Activated B cell treated with CpG ODN at 0.5 μM for 24 hours (primary cell): Measurements from ENCODE around the gene WDR45B. TPM values are rescaled to one million over a fixed set of nuclear protein-coding genes. Genes with fewer than 3 reads are reported as not detected.

Experiments used
- ATAC-seq: fragments of 200-7000 bp; cut with Tn5 transposase; one replicate; pipeline ENCODE4 v1.10.0; 2021; ENCODE audit warnings: low read depth, mild to moderate bottlenecking, moderate library complexity
- CTCF ChIA-PET: fragments of 350-600 bp; sonication (Branson Sonifier 250); formaldehyde crosslinking; loops from one replicate; lab custom pipeline; 2021; ENCODE audit warnings: antibody characterized with exemption; lab: Charles Lee
- POLR2A ChIA-PET: fragments of 350-600 bp; sonication (Branson Sonifier 250); formaldehyde crosslinking; loops from one replicate; lab custom pipeline; 2021; ENCODE audit warnings: antibody characterized with exemption; lab: Charles Lee
- DNase-seq: peaks from one replicate; pipeline ENCODE4 v3.0.0; 2022
- H3K27ac Mint-ChIP-seq: one replicate; pipeline ENCODE4 v1.8.0; 2020; ENCODE audit warnings: mixed read lengths
- H3K27me3 Mint-ChIP-seq: one replicate; pipeline ENCODE4 v1.8.0; 2021; ENCODE audit warnings: mixed read lengths
- H3K36me3 Mint-ChIP-seq: one replicate; pipeline ENCODE4 v1.8.0; 2021; ENCODE audit warnings: low read depth, mixed read lengths
- H3K4me1 Mint-ChIP-seq: one replicate; pipeline ENCODE4 v1.8.0; 2021; ENCODE audit warnings: mixed read lengths
- H3K4me3 Mint-ChIP-seq: one replicate; pipeline ENCODE4 v1.8.0; 2020; ENCODE audit warnings: mild to moderate bottlenecking, mixed read lengths
- H3K9me3 Mint-ChIP-seq: one replicate; pipeline ENCODE4 v1.8.0; 2020; ENCODE audit warnings: mixed read lengths
- CTCF ChIP-seq: fragments of 200-600 bp; IDR thresholded peaks from one replicate; pipeline ENCODE4 v1.8.0; 2022; ENCODE audit warnings: antibody characterized with exemption, mild to moderate bottlenecking
- intact Hi-C: fragments of 100-400 bp; cut with micrococcal nuclease; formaldehyde crosslinking; loops from one replicate; pipeline ENCODE4 v1.15.1; 2024
- total RNA-seq: library from RNA; stranded (reverse); gene quantifications from 2 replicates; pipeline ENCODE4 v1.2.3, GENCODE V29; 2022

WDR45B gene
- total RNA-seq, 1 donor from 2014 or later, result 51.2 TPM

- intact Hi-C loops, result no loop called here
- no peak overlapping the region for H3K27ac Mint-ChIP-seq
- H3K27me3 Mint-ChIP-seq, result peaks cover 2% of the 10 kb centered on the region
- H3K36me3 Mint-ChIP-seq, result no peaks in the 10 kb centered on the region
- no peaks in the 10 kb centered on the region for H3K9me3 Mint-ChIP-seq
- TF ChIP-seq CTCF, result no peak
- peaks cover 6% of the 10 kb centered on the region for H3K4me1 Mint-ChIP-seq
- no peak overlapping the region for H3K4me3 Mint-ChIP-seq
- ATAC-seq (no peak), DNase-seq (no peak)
- ChIA-PET POLR2A (interaction anchor here (0.9 kb wide), 1 partner anchor 326 kb away, joined by 3 read pairs; no protein-coding TSS in a partner anchor), CTCF (no interaction called here)
Measured at GRCh38 chr17:82665217-82665616, 17.0 kb upstream of the WDR45B start.

DNA sequence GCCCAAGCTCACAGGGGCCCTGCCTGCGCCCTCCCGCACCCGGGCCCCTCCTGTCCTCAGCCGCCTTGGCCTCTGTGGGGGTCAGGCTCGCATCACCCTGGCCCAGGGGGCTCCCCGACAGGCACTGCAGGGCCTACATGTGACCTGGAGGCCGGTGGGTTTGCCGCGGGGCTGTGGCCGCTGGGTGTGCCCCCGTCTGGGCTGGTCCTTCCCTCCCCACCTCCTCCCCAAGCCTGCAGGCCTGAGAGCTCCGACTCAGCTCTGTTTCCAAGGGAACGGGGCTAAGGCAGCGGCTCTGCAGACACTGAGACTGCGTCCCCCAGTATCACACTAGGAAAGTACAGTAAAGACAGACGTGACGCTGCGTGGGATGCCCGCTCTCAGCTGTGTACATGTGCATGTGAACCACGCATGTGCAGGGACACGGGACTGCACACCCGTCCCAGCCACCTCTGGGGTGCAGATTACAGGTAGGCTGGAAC, 16.5 kb upstream of the WDR45B start:
- Mint-ChIP-seq H3K36me3 (no peaks in the 10 kb centered on the region), H3K27me3 (peaks cover 2% of the 10 kb centered on the region), H3K9me3 (no peaks in the 10 kb centered on the region), H3K27ac (no peak overlapping the region), H3K4me1 (peaks cover 6% of the 10 kb centered on the region), H3K4me3 (no peak overlapping the region)
- ATAC-seq (no peak), DNase-seq (no peak)
- intact Hi-C loops, result no loop called here
- TF ChIP-seq CTCF, result no peak
- ChIA-PET CTCF (no interaction called here), POLR2A (interaction anchor here (0.9 kb wide), 1 partner anchor 326 kb away, joined by 3 read pairs; no protein-coding TSS in a partner anchor)

DNA sequence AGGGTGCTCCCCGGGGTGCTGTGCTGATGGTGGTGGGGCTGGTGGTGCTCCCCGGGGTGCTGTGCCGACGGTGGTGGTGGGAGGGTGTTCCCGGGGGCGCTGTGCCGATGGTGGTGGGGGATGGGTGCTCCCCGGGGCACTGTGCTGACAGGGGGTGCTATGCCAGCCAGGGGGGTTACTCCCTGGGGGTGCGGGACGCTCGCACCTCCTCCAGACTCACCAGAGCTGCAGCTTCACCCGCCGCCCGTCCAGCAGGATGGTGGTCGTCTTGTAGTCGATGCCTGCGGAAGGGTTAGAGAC, 16.0 kb upstream of the WDR45B start:
- H3K9me3 Mint-ChIP-seq, result no peaks in the 10 kb centered on the region
- peaks cover 2% of the 10 kb centered on the region for H3K27me3 Mint-ChIP-seq
- DNase-seq (no peak), ATAC-seq (no peak)
- intact Hi-C loops, result no loop called here
- no peak overlapping the region for H3K27ac Mint-ChIP-seq
- no peaks in the 10 kb centered on the region for H3K36me3 Mint-ChIP-seq
- ChIA-PET POLR2A (no interaction called here), CTCF (no interaction called here)
- TF ChIP-seq CTCF, result no peak
- H3K4me1 Mint-ChIP-seq, result peaks cover 6% of the 10 kb centered on the region
- H3K4me3 Mint-ChIP-seq, result no peak overlapping the region

- DNase-seq (no peak), ATAC-seq (no peak)
- ChIA-PET POLR2A (no interaction called here), CTCF (no interaction called here)
- H3K27ac Mint-ChIP-seq, result no peak overlapping the region
- H3K36me3 Mint-ChIP-seq, result no peaks in the 10 kb centered on the region
- H3K4me3 Mint-ChIP-seq, result no peak overlapping the region
- no peak for TF ChIP-seq CTCF
- intact Hi-C loops, result no loop called here
- peaks cover 4% of the 10 kb centered on the region for H3K4me1 Mint-ChIP-seq
- peaks cover 2% of the 10 kb centered on the region for H3K27me3 Mint-ChIP-seq
- no peaks in the 10 kb centered on the region for H3K9me3 Mint-ChIP-seq
Measured at GRCh38 chr17:82663381-82664275, 15.4 kb upstream of the WDR45B start.

GRCh38 chr17:82662711-82663261, 14.5 kb upstream of the WDR45B start:
- no peak for TF ChIP-seq CTCF
- ATAC-seq, result no peak
- no peaks in the 10 kb centered on the region for H3K9me3 Mint-ChIP-seq
- no peak for DNase-seq
- ChIA-PET POLR2A (no interaction called here), CTCF (no interaction called here)
- H3K27ac Mint-ChIP-seq, result no peak overlapping the region
- H3K27me3 Mint-ChIP-seq, result no peaks in the 10 kb centered on the region
- H3K36me3 Mint-ChIP-seq, result no peaks in the 10 kb centered on the region
- intact Hi-C loops, result no loop called here
- H3K4me3 Mint-ChIP-seq, result no peak overlapping the region
- H3K4me1 Mint-ChIP-seq, result no peaks in the 10 kb centered on the region
